Mesenteric fat pad (tissue), 1 donor: Measurements from ENCODE around the gene NDRG4. TPM values are rescaled to one million over a fixed set of nuclear protein-coding genes. Genes with fewer than 3 reads are reported as not detected.
"Not testable (repeated sequence)": the region's sequence is repeated elsewhere in the genome, so short reads cannot be mapped to it uniquely, and the experiment has no call there.

ENCODE experiments used
- DNase-seq: peaks from one replicate; pipeline ENCODE4 v3.0.0-alpha.2; 2020; ENCODE audit warnings: low spot score
- total RNA-seq: library from RNA; stranded (reverse); fragmentation: NEBNext Ultra II Directional; extraction: Animal tissue kit (Norgen Biotek cat#: 25700); gene quantifications from one replicate; pipeline ENCODE4 v1.2.1, GENCODE V29; 2021
- donor health status: DM: yes; HTN: yes; CAD: no.

Gene NDRG4
- total RNA-seq, 1 donor from 2014 or later, result 2.8 TPM

GRCh38 chr16:58464916-58465731 lies 34.8 kb upstream of the NDRG4 start:
- no peak for DNase-seq

- DNase-seq, result no peak
Measured at GRCh38 chr16:58465817-58466216, 34.1 kb upstream of the NDRG4 start.

- no peak for DNase-seq
Measured at GRCh38 chr16:58466396-58466795, 33.5 kb upstream of the NDRG4 start.

- no peak for DNase-seq
Measured at GRCh38 chr16:58467905-58468304, 32.0 kb upstream of the NDRG4 start.

GRCh38 chr16:58471209-58471975 lies 28.6 kb upstream of the NDRG4 start:
- DNase-seq, result no peak

GRCh38 chr16:58472266-58472665 lies 27.7 kb upstream of the NDRG4 start:
- no peak for DNase-seq

GRCh38 chr16:58472827-58473226 lies 27.1 kb upstream of the NDRG4 start:
- DNase-seq, result no peak

- no peak for DNase-seq
Measured at GRCh38 chr16:58474296-58474695, 25.6 kb upstream of the NDRG4 start.

GRCh38 chr16:58475091-58475619 lies 24.8 kb upstream of the NDRG4 start:
- no peak for DNase-seq

- DNase-seq, result no peak
Measured at GRCh38 chr16:58476791-58477190, 23.2 kb upstream of the NDRG4 start.

GRCh38 chr16:58478427-58478826 lies 21.5 kb upstream of the NDRG4 start:
- DNase-seq, result no peak

GRCh38 chr16:58481226-58481869 lies 18.6 kb upstream of the NDRG4 start:
- no peak for DNase-seq

- no peak for DNase-seq
Measured at GRCh38 chr16:58481931-58482330, 18.0 kb upstream of the NDRG4 start.

GRCh38 chr16:58485184-58485887 lies 14.6 kb upstream of the NDRG4 start:
- DNase-seq, result no peak

GRCh38 chr16:58487566-58488351 lies 12.2 kb upstream of the NDRG4 start:
- peak; percentile 93 for DNase-seq

GRCh38 chr16:58488531-58488930 lies 11.4 kb upstream of the NDRG4 start:
- DNase-seq, result no peak

- DNase-seq, result no peak
Measured at GRCh38 chr16:58490065-58490464, 9.9 kb upstream of the NDRG4 start.

- not testable (repeated sequence) for DNase-seq
Measured at GRCh38 chr16:58490539-58490938, 9.4 kb upstream of the NDRG4 start.

GRCh38 chr16:58492066-58492465 lies 7.9 kb upstream of the NDRG4 start:
- no peak for DNase-seq

GRCh38 chr16:58492735-58493134 lies 7.2 kb upstream of the NDRG4 start:
- no peak for DNase-seq
